Peyer's patch (tissue), 4 donors: ENCODE data around the gene SAMD1.

Experiments
- CTCF ChIP-seq, 6 experiments: fragments of 450-650 bp in 4 of 6; fragments of 200-600 bp in 2 of 6; sonication (generic) in 1 of 6; IDR thresholded peaks; one replicate each; pipeline ENCODE4 v1.5.1; 2017 to 2019; ENCODE audit warnings: antibody characterized with exemption in 6 of 6, mild to moderate bottlenecking in 3 of 6, moderate library complexity in 1 of 6
- POLR2A ChIP-seq, 2 donors: fragments of 450-650 bp; IDR thresholded peaks; one replicate each; pipeline ENCODE4 v1.5.1; 2017; ENCODE audit warnings: antibody characterized with exemption in 2 of 2, mild to moderate bottlenecking in 2 of 2, moderate library complexity in 2 of 2

DNA sequence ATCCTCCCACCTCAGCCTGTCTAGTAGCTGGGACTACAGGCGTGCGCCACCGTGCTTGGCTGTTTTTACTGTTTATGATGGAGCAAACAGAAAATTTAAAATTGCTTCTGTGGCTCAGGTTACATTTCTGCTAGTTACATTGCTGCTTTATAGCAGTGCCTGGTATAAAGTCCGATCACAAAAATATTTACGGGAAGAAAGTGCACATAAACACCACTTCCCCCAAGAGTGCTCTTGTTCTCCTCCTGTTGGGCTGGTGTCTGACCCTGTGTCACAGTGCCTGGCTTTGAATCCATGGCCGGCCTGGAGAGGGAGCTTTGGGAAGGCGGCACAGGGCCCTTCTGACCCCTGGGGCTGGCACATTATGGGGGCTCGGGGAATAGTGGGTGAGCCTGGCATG is 15.1 kb upstream of the SAMD1 start:
- TF ChIP-seq POLR2A (IDR thresholded peaks at IDR 0.05) (no peak), CTCF (IDR thresholded peaks at IDR 0.05) (no peak)
